ENCODE data around the gene ARMC9. TPM values are rescaled to one million over a fixed set of nuclear protein-coding genes. Genes with fewer than 3 reads are reported as not detected.

The ARMC9 gene
- total RNA-seq, 1 donor from 2014 or later: 19.2 TPM

- no peak for DNase-seq (ENCODE audit: low spot score)
These were observed 6.2 kb downstream of the ARMC9 start for GRCh38 chr2:231204581-231204980.

- no peak for DNase-seq (ENCODE audit: low spot score)
These were observed 9.3 kb downstream of the ARMC9 start for GRCh38 chr2:231207734-231208133.

- no peak for DNase-seq (ENCODE audit: low spot score)
These were observed 12.4 kb downstream of the ARMC9 start for GRCh38 chr2:231210782-231211181.

GRCh38 chr2:231211486-231211885, 13.1 kb downstream of the ARMC9 start:
- no peak for DNase-seq (ENCODE audit: low spot score)

- no peak for DNase-seq (ENCODE audit: low spot score)
These were observed 14.0 kb downstream of the ARMC9 start for GRCh38 chr2:231212329-231212845.

GRCh38 chr2:231213931-231214642, 15.7 kb downstream of the ARMC9 start:
- DNase-seq (ENCODE audit: low spot score): no peak

GRCh38 chr2:231218366-231218765, 19.9 kb downstream of the ARMC9 start:
- DNase-seq (ENCODE audit: low spot score): no peak

GRCh38 chr2:231219289-231219688, 20.9 kb downstream of the ARMC9 start:
- no peak for DNase-seq (ENCODE audit: low spot score)

- no peak for DNase-seq (ENCODE audit: low spot score)
These were observed 23.3 kb downstream of the ARMC9 start for GRCh38 chr2:231221761-231222160.

GRCh38 chr2:231222318-231223000, 24.0 kb downstream of the ARMC9 start:
- no peak for DNase-seq (ENCODE audit: low spot score)

GRCh38 chr2:231223001-231223375, 24.6 kb downstream of the ARMC9 start:
- no peak for DNase-seq (ENCODE audit: low spot score)

- DNase-seq (ENCODE audit: low spot score): no peak
These were observed 25.1 kb downstream of the ARMC9 start for GRCh38 chr2:231223458-231223976.

GRCh38 chr2:231227310-231228162, 29.1 kb downstream of the ARMC9 start:
- DNase-seq (ENCODE audit: low spot score): peak; percentile 78

GRCh38 chr2:231228223-231228622, 29.8 kb downstream of the ARMC9 start:
- DNase-seq (ENCODE audit: low spot score): no peak

- no peak for DNase-seq (ENCODE audit: low spot score)
These were observed 30.6 kb downstream of the ARMC9 start for GRCh38 chr2:231228974-231229529.

GRCh38 chr2:231235217-231235616, 36.8 kb downstream of the ARMC9 start:
- no peak for DNase-seq (ENCODE audit: low spot score)

- no peak for DNase-seq (ENCODE audit: low spot score)
These were observed 40.3 kb downstream of the ARMC9 start for GRCh38 chr2:231238689-231239088.

GRCh38 chr2:231239751-231240150, 41.3 kb downstream of the ARMC9 start:
- no peak for DNase-seq (ENCODE audit: low spot score)

- peak; percentile 31 for DNase-seq (ENCODE audit: low spot score)
These were observed 43.5 kb downstream of the ARMC9 start for GRCh38 chr2:231241755-231242507.

GRCh38 chr2:231243866-231244265, 45.4 kb downstream of the ARMC9 start:
- DNase-seq (ENCODE audit: low spot score): no peak

Data from mucosa of gallbladder (tissue), 1 donor.